Memory B cell (primary cell): Measurements from ENCODE around the gene ELOVL6.
"Not testable (repeated sequence)": the region's sequence is repeated elsewhere in the genome, so short reads cannot be mapped to it uniquely, and the experiment has no call there.

Source experiments
- ATAC-seq: fragments of 150-1000 bp; cut with Tn5 transposase; 2 replicates; pipeline ENCODE4 v1.10.0; 2021; ENCODE audit warnings: low read depth, mild to moderate bottlenecking, moderate library complexity
- DNase-seq, 2 donors: peaks; one replicate each; pipeline ENCODE4 v3.0.0; 2022; ENCODE audit warnings: low spot score in 2 of 2
- H3K27ac Mint-ChIP-seq: one replicate; pipeline ENCODE4 v1.8.0; 2022; ENCODE audit warnings: mild to moderate bottlenecking, moderate library complexity, mixed read lengths
- H3K27me3 Mint-ChIP-seq: one replicate; pipeline ENCODE4 v1.8.0; 2022; ENCODE audit warnings: mixed read lengths
- H3K36me3 Mint-ChIP-seq: one replicate; pipeline ENCODE4 v1.8.0; 2022; ENCODE audit warnings: mild to moderate bottlenecking, mixed read lengths
- H3K4me1 Mint-ChIP-seq: one replicate; pipeline ENCODE4 v1.8.0; 2022; ENCODE audit warnings: mixed read lengths
- H3K4me3 Mint-ChIP-seq: one replicate; pipeline ENCODE4 v1.8.0; 2022; ENCODE audit warnings: mild to moderate bottlenecking, moderate library complexity, mixed read lengths
- H3K9me3 Mint-ChIP-seq: one replicate; pipeline ENCODE4 v1.8.0; 2022; ENCODE audit warnings: mixed read lengths

Gene ELOVL6

GRCh38 chr4:110163327-110164069 is 34.9 kb downstream of the ELOVL6 start:
- Mint-ChIP-seq H3K27ac (no peak overlapping the region), H3K4me1 (peaks cover 3% of the 10 kb centered on the region), H3K4me3 (no peak overlapping the region), H3K27me3 (no peaks in the 10 kb centered on the region), H3K9me3 (no peaks in the 10 kb centered on the region), H3K36me3 (no peaks in the 10 kb centered on the region)
- ATAC-seq: no peak
- DNase-seq: no peak

GRCh38 chr4:110160618-110161017 is 37.8 kb downstream of the ELOVL6 start:
- DNase-seq (no peak), ATAC-seq (no peak)
- peaks cover 3% of the 10 kb centered on the region for H3K4me1 Mint-ChIP-seq
- H3K9me3 Mint-ChIP-seq: no peaks in the 10 kb centered on the region
- no peak overlapping the region for H3K27ac Mint-ChIP-seq
- H3K4me3 Mint-ChIP-seq: no peak overlapping the region
- H3K36me3 Mint-ChIP-seq: no peaks in the 10 kb centered on the region
- no peaks in the 10 kb centered on the region for H3K27me3 Mint-ChIP-seq

- Mint-ChIP-seq H3K27me3 (no peaks in the 10 kb centered on the region), H3K9me3 (no peaks in the 10 kb centered on the region), H3K27ac (no peak overlapping the region), H3K4me3 (no peak overlapping the region), H3K4me1 (no peaks in the 10 kb centered on the region), H3K36me3 (no peaks in the 10 kb centered on the region)
- ATAC-seq (no peak), DNase-seq (no peak)
These were observed 38.9 kb downstream of the ELOVL6 start for GRCh38 chr4:110159541-110159940.

GRCh38 chr4:110157580-110157979 is 40.8 kb downstream of the ELOVL6 start:
- H3K36me3 Mint-ChIP-seq: no peaks in the 10 kb centered on the region
- H3K27me3 Mint-ChIP-seq: no peaks in the 10 kb centered on the region
- no peak overlapping the region for H3K27ac Mint-ChIP-seq

GRCh38 chr4:110157166-110157565 is 41.2 kb downstream of the ELOVL6 start:
- not testable (repeated sequence) for H3K9me3 Mint-ChIP-seq, ATAC-seq, H3K27ac Mint-ChIP-seq, H3K27me3 Mint-ChIP-seq, DNase-seq, H3K4me1 Mint-ChIP-seq, H3K4me3 Mint-ChIP-seq, H3K36me3 Mint-ChIP-seq

More at GRCh38 chr4:110157580-110157979, 40.8 kb downstream of the ELOVL6 start:
- Mint-ChIP-seq H3K4me1 (no peaks in the 10 kb centered on the region), H3K4me3 (no peak overlapping the region), H3K9me3 (no peaks in the 10 kb centered on the region)
- ATAC-seq: no peak
- no peak for DNase-seq

GRCh38 chr4:110156442-110156841 is 42.0 kb downstream of the ELOVL6 start:
- Mint-ChIP-seq H3K9me3 (no peaks in the 10 kb centered on the region), H3K27ac (no peak overlapping the region), H3K27me3 (no peaks in the 10 kb centered on the region), H3K4me3 (no peak overlapping the region), H3K4me1 (no peaks in the 10 kb centered on the region), H3K36me3 (no peaks in the 10 kb centered on the region)
- ATAC-seq (no peak), DNase-seq (no peak)

GRCh38 chr4:110155654-110156053 is 42.8 kb downstream of the ELOVL6 start:
- Mint-ChIP-seq H3K27ac (no peak overlapping the region), H3K36me3 (no peaks in the 10 kb centered on the region), H3K27me3 (no peaks in the 10 kb centered on the region), H3K4me1 (no peaks in the 10 kb centered on the region), H3K9me3 (no peaks in the 10 kb centered on the region), H3K4me3 (no peak overlapping the region)
- ATAC-seq: no peak
- DNase-seq: no peak

GRCh38 chr4:110154582-110154981 is 43.8 kb downstream of the ELOVL6 start:
- DNase-seq (no peak), ATAC-seq (no peak)
- Mint-ChIP-seq H3K27ac (no peak overlapping the region), H3K4me1 (no peaks in the 10 kb centered on the region), H3K27me3 (no peaks in the 10 kb centered on the region), H3K9me3 (no peaks in the 10 kb centered on the region), H3K4me3 (no peak overlapping the region), H3K36me3 (no peaks in the 10 kb centered on the region)

GRCh38 chr4:110152386-110152785 is 46.0 kb downstream of the ELOVL6 start:
- Mint-ChIP-seq H3K4me3 (no peak overlapping the region), H3K36me3 (no peaks in the 10 kb centered on the region), H3K4me1 (no peaks in the 10 kb centered on the region), H3K9me3 (no peaks in the 10 kb centered on the region), H3K27me3 (no peaks in the 10 kb centered on the region), H3K27ac (no peak overlapping the region)
- no peak for ATAC-seq
- DNase-seq: no peak

GRCh38 chr4:110149089-110149488 is 49.3 kb downstream of the ELOVL6 start:
- DNase-seq: no peak
- Mint-ChIP-seq H3K4me3 (no peak overlapping the region), H3K27me3 (no peaks in the 10 kb centered on the region), H3K36me3 (no peaks in the 10 kb centered on the region), H3K4me1 (no peaks in the 10 kb centered on the region), H3K27ac (no peak overlapping the region), H3K9me3 (no peaks in the 10 kb centered on the region)
- ATAC-seq: no peak

GRCh38 chr4:110142461-110142860 is 56.0 kb downstream of the ELOVL6 start:
- Mint-ChIP-seq H3K9me3 (no peaks in the 10 kb centered on the region), H3K27me3 (peaks cover 4% of the 10 kb centered on the region), H3K27ac (no peak overlapping the region), H3K4me3 (no peak overlapping the region), H3K36me3 (no peaks in the 10 kb centered on the region), H3K4me1 (no peaks in the 10 kb centered on the region)
- ATAC-seq (no peak), DNase-seq (no peak)

- H3K4me1 Mint-ChIP-seq: no peaks in the 10 kb centered on the region
- ATAC-seq (no peak), DNase-seq (no peak)
- H3K27ac Mint-ChIP-seq: no peak overlapping the region
- no peak overlapping the region for H3K4me3 Mint-ChIP-seq
- H3K27me3 Mint-ChIP-seq: peaks cover 4% of the 10 kb centered on the region
- no peaks in the 10 kb centered on the region for H3K9me3 Mint-ChIP-seq
- H3K36me3 Mint-ChIP-seq: no peaks in the 10 kb centered on the region
These were observed 58.6 kb downstream of the ELOVL6 start for GRCh38 chr4:110139815-110140214.

GRCh38 chr4:110139111-110139510 is 59.3 kb downstream of the ELOVL6 start:
- ATAC-seq: no peak
- Mint-ChIP-seq H3K27ac (no peak overlapping the region), H3K27me3 (peaks cover 4% of the 10 kb centered on the region), H3K36me3 (no peaks in the 10 kb centered on the region), H3K4me1 (no peaks in the 10 kb centered on the region), H3K4me3 (no peak overlapping the region), H3K9me3 (no peaks in the 10 kb centered on the region)
- no peak for DNase-seq

GRCh38 chr4:110138551-110138950 is 59.9 kb downstream of the ELOVL6 start:
- Mint-ChIP-seq H3K4me3 (no peak overlapping the region), H3K27ac (no peak overlapping the region), H3K4me1 (no peaks in the 10 kb centered on the region), H3K27me3 (peaks cover 4% of the 10 kb centered on the region), H3K9me3 (no peaks in the 10 kb centered on the region), H3K36me3 (no peaks in the 10 kb centered on the region)
- ATAC-seq (no peak), DNase-seq (no peak)

- no peak for DNase-seq
- Mint-ChIP-seq H3K27ac (no peak overlapping the region), H3K4me3 (no peak overlapping the region), H3K27me3 (peaks cover 4% of the 10 kb centered on the region), H3K4me1 (no peaks in the 10 kb centered on the region), H3K36me3 (no peaks in the 10 kb centered on the region), H3K9me3 (no peaks in the 10 kb centered on the region)
- ATAC-seq: no peak
These were observed 60.6 kb downstream of the ELOVL6 start for GRCh38 chr4:110137829-110138228.
